Fibroblast of mammary gland (primary cell): Measurements from ENCODE around the gene NLRP11.
"Not testable (repeated sequence)": the region's sequence is repeated elsewhere in the genome, so short reads cannot be mapped to it uniquely, and the experiment has no call there.

ENCODE experiments used
- DNase-seq: peaks from one replicate; pipeline ENCODE4 v3.0.0-alpha.2; 2010; ENCODE audit warnings: low read depth
- H3K4me3 ChIP-seq: 2 replicates; pipeline ENCODE4 v1.5.1; 2011; ENCODE audit warnings: low read depth, mild to moderate bottlenecking, low read length, moderate library complexity; ENCODE audit not compliant: control insufficient read depth
- TF ChIP-seq, protein P1 (sequence below): conservative IDR thresholded peaks from 2 replicates; pipeline ENCODE4 v1.5.1; 2011; ENCODE audit warnings: low read depth, low read length, inconsistent platforms; ENCODE audit not compliant: control insufficient read depth, insufficient read depth

NLRP11 gene

DNA sequence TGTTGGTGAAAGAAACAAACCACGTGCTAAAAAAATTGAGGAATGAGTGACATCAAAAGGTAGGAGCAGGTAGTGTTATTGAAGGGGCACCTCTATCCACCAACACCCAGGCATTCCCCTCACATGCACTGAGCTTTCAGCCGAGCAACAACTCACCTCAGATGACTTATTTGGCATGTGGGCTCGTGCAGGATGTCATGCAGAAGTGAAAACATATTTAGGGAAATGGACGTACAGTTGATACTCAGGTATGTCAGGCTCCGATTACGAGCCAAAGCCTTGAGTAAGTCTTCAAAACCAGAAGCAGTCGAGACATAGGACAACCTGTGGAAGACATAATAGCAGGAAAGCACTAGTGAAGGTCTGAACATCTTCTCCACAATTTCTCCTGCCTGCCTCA lies 30.4 kb downstream of the NLRP11 start:
- H3K4me3 ChIP-seq, result no peak overlapping the region
- TF ChIP-seq, protein P1, sequence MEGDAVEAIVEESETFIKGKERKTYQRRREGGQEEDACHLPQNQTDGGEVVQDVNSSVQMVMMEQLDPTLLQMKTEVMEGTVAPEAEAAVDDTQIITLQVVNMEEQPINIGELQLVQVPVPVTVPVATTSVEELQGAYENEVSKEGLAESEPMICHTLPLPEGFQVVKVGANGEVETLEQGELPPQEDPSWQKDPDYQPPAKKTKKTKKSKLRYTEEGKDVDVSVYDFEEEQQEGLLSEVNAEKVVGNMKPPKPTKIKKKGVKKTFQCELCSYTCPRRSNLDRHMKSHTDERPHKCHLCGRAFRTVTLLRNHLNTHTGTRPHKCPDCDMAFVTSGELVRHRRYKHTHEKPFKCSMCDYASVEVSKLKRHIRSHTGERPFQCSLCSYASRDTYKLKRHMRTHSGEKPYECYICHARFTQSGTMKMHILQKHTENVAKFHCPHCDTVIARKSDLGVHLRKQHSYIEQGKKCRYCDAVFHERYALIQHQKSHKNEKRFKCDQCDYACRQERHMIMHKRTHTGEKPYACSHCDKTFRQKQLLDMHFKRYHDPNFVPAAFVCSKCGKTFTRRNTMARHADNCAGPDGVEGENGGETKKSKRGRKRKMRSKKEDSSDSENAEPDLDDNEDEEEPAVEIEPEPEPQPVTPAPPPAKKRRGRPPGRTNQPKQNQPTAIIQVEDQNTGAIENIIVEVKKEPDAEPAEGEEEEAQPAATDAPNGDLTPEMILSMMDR, result no peak
- DNase-seq, result no peak

DNA sequence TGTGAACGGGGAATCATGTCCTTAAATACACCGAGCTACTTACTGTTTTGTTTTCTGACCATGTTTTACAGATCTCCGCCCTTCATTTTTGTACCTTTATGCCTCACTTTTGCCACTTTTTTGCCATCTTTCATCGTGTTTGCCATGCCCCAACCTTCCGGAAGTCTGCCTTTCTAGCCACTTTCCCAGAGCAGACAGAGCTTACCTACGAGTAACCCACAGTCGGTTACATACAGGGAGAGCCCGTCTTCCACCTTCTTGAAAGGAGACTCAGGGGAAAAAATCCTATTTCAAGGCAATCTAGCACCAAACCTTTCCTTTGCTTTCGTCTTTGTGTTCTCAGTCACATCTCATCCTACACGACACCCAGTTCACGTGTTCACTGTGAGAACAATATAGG lies 36.8 kb downstream of the NLRP11 start:
- no peak for DNase-seq
- no peak overlapping the region for H3K4me3 ChIP-seq
- TF ChIP-seq, protein P1, result no peak

DNA sequence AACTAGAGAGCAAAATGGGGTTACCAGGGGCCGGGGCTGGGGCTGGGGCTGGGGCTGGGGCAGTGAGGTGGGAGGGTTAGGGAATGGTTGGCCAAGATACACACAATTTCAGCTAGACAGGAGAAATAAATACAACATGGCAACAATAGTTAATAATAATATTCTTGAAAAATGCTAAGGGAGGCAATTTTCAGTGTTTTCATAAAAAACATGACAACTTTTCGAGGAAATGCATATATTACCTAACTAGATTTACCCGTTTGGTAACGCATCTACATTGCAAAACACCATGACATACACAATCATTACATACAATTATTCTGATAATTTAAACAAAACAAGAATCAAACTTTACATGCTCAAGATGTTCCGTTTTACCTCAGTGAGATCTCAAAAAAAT lies 50.7 kb downstream of the NLRP11 start:
- DNase-seq, result no peak
- no peak overlapping the region for H3K4me3 ChIP-seq
- TF ChIP-seq, protein P1, result no peak

DNA sequence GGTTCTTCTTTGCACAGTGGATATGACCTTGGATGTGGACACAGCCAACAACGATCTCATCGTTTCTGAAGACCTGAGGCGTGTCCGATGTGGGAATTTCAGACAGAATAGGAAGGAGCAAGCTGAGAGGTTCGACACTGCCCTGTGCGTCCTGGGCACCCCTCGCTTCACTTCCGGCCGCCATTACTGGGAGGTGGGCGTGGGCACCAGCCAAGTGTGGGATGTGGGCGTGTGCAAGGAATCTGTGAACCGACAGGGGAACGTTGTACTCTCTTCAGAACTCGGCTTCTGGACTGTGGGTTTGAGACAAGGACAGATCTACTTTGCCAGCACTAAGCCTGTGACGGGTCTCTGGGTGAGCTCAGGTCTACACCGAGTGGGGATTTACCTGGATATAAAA lies 53.5 kb downstream of the NLRP11 start:
- no peak for DNase-seq
- TF ChIP-seq, protein P1, result no peak
- H3K4me3 ChIP-seq, result no peak overlapping the region

DNA sequence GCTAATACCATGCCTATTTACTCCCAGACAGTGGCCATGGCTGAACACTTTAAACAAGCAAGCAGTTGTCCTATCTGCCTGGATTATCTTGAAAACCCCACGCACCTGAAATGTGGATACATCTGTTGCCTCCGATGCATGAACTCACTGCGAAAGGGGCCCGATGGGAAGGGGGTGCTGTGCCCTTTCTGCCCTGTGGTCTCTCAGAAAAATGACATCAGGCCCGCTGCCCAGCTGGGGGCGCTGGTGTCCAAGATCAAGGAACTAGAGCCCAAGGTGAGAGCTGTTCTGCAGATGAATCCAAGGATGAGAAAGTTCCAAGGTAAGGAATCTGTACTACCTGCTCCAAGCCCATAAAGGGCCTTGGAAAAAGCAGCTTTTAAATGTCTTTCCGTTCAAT lies 54.3 kb downstream of the NLRP11 start:
- TF ChIP-seq, protein P1, result no peak
- no peak overlapping the region for H3K4me3 ChIP-seq
- no peak for DNase-seq

DNA sequence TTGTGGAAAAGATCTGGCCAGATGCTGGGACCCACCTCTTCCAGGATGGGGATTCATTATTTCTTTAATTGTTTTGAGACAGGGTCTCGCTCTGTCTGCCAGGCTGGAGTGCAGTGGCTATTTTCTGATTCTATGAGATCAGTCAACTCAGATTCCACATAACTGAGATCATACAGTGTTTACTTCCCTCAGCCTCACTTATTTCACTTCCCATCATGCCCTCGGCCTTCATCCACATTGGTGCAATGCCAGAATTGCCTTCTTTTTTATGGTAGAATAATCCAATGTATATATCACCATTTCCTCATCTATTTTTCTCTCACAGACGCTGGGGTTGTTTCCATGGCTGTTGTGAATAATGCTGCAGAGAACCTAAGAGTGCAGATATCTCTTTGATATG lies 62.2 kb downstream of the NLRP11 start:
- H3K4me3 ChIP-seq, DNase-seq: not testable (repeated sequence)

DNA sequence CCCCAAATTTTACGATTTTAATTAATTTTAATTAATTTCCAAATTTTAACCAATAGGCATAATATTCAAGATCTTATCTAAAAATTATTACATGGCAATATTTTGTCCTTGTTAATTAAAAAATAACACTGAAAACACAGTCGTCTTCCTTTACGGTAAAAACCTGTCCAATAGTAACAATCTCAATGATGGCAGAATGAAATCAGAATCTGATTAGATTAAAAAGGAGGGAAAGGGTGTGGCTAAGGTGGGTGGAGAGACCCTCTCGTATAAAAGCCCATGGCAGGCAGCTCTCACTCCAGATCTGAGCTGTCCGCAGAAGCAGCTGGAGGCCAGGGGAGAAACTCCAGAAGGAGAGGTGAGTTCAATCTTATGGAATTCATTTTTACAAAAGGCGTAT lies 63.0 kb downstream of the NLRP11 start, which contains the start of gene RFPL4AL1:
RFPL4AL1 (plus strand) TSS at position 301 of the 400 bp plus-strand sequence. CDS start 2,687 bp downstream, outside the sequence.
- not testable (repeated sequence) for DNase-seq, H3K4me3 ChIP-seq

DNA sequence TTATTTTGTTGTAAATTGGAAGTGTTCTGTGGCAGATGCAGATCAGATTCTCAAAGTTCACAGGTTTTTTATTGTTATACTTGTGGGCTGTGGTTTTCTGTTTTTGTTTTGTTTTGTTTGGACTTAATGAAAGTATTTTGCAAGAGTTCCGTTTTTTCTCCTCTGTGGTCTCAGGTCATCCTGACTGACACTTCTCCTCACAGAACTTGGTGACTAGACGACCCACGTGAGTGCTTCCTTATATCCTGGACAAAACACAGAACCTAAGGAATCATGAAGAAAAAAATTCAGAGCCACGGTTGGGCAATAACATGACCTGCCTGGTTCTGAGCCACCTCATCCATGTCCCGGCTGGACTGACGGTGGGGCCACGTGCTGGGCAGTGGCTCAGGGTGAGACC lies 65.3 kb downstream of the NLRP11 start:
- no peak for DNase-seq
- no peak overlapping the region for H3K4me3 ChIP-seq
- TF ChIP-seq, protein P1, result no peak

DNA sequence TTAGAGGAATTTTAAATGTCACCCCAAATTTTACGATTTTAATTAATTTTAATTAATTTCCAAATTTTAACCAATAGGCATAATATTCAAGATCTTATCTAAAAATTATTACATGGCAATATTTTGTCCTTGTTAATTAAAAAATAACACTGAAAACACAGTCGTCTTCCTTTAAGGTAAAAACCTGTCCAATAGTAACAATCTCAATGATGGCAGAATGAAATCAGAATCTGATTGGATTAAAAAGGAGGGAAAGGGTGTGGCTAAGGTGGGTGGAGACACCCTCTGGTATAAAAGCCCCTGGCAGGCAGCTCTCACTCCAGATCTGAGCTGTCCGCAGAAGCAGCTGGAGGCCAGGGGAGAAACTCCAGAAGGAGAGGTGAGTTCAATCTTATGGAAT lies 73.0 kb downstream of the NLRP11 start, which contains the start of gene RFPL4A:
RFPL4A (plus strand) TSS at position 301 of the 400 bp plus-strand sequence. CDS start 2,704 bp downstream, outside the sequence.
- not testable (repeated sequence) for H3K4me3 ChIP-seq, DNase-seq

DNA sequence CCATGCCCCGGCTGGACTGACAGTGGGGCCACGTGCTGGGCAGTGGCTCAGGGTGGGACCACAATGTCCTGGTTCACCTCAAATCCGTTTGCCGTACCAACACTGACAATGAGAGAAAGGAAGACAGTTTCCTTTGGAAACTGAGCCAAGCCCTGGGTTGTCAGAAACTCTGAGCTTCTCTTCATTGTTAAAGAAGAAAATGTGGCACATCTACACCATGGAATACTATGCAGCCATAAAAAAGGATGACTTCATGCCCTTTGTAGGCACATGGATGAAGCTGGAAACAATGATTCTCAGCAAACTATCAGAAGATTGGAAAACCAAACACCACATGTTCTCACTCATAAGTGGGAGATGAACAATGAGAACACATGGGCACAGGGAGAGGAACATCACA lies 75.0 kb downstream of the NLRP11 start:
- DNase-seq, result not testable (repeated sequence)

More for the DNA sequence above, 75.0 kb downstream of the NLRP11 start:
- not testable (repeated sequence) for H3K4me3 ChIP-seq
